PFSK-1 (cell line): ENCODE measurements around the gene CRB2.

Experiments used
- POLR2AphosphoS5 ChIP-seq: IDR thresholded peaks from 2 replicates; pipeline ENCODE4 v1.6.1; 2012; ENCODE audit warnings: low read depth, mild to moderate bottlenecking, control low read depth, low read length, moderate library complexity
- REST ChIP-seq, 2 experiments: IDR thresholded peaks; 2 replicates each; pipeline versions ENCODE4 v1.6.1 to v1.8.0; 2011 to 2012; ENCODE audit warnings: low read depth in 2 of 2, low read length in 2 of 2, control low read depth in 1 of 2, inconsistent platforms in 1 of 2, mild to moderate bottlenecking in 1 of 2, moderate library complexity in 1 of 2; ENCODE audit not compliant: insufficient read depth in 1 of 2
- SIN3A ChIP-seq: IDR thresholded peaks from 2 replicates; pipeline ENCODE4 v1.6.1; 2012; ENCODE audit warnings: mild to moderate bottlenecking, low read length, moderate library complexity, borderline replicate concordance; ENCODE audit not compliant: insufficient read depth
- TAF1 ChIP-seq: IDR thresholded peaks from 2 replicates; pipeline ENCODE4 v1.6.1; 2012; ENCODE audit warnings: low read length, control low read depth, borderline replicate concordance; ENCODE audit not compliant: insufficient read depth

GRCh38 chr9:123425836-123426365 lies 69.9 kb downstream of the CRB2 start:
- TF ChIP-seq REST (IDR thresholded peaks at IDR 0.05; ENCODE audit: insufficient read depth in 1 of 2, low read depth in 2 of 2, low read length in 2 of 2) (no peak), TAF1 (no peak), POLR2AphosphoS5 (no peak), SIN3A (no peak)
